ENCODE results near the gene BRI3. TPM values are rescaled to one million over a fixed set of nuclear protein-coding genes. Genes with fewer than 3 reads are reported as not detected.
"Not testable (repeated sequence)": the region's sequence is repeated elsewhere in the genome, so short reads cannot be mapped to it uniquely, and the experiment has no call there.

Gene BRI3
- total RNA-seq, 4 donors from 2014 or later = 11.2 to 36.2 (median 23.3) TPM

GRCh38 chr7:98307971-98308466 lies 26.5 kb downstream of the BRI3 start:
- no peak for TF ChIP-seq CTCF (IDR thresholded peaks at IDR 0.05)
- TF ChIP-seq POLR2A (IDR thresholded peaks at IDR 0.05) = no peak
- Histone ChIP-seq H3K9me3 (no peaks in the 10 kb centered on the region), H3K36me3 (peaks cover 0 to 92% (median 0%) of the 10 kb centered on the region in 3 donors), H3K27ac (no peak overlapping the region), H3K4me3 (no peak overlapping the region), H3K27me3 (no peaks in the 10 kb centered on the region), H3K4me1 (no peaks in the 10 kb centered on the region)
- intact Hi-C loops (cut with DNase I) = no loop called here
- 89 to 92% methylated on average over 6 to 14 of the region's 14 CpGs for WGBS, 2 donors
- DNase-seq = no peak

- Histone ChIP-seq H3K27me3 (no peaks in the 10 kb centered on the region), H3K36me3 (peaks cover 0 to 93% (median 0%) of the 10 kb centered on the region in 3 donors), H3K9me3 (no peaks in the 10 kb centered on the region), H3K4me3 (no peak overlapping the region), H3K4me1 (no peaks in the 10 kb centered on the region), H3K27ac (no peak overlapping the region)
- no peak for TF ChIP-seq CTCF (IDR thresholded peaks at IDR 0.05)
- no peak for TF ChIP-seq POLR2A (IDR thresholded peaks at IDR 0.05)
- 93 to 100% methylated on average over 4 to 5 of the region's 8 CpGs for WGBS, 2 donors
- DNase-seq = no peak
- intact Hi-C loops (cut with DNase I) = no loop called here
Observed at GRCh38 chr7:98309566-98309965, 28.1 kb downstream of the BRI3 start.

- Histone ChIP-seq H3K36me3 (peaks cover 0 to 98% (median 0%) of the 10 kb centered on the region in 3 donors), H3K27me3 (no peaks in the 10 kb centered on the region), H3K27ac (no peak overlapping the region), H3K4me1 (no peaks in the 10 kb centered on the region), H3K4me3 (no peak overlapping the region), H3K9me3 (no peaks in the 10 kb centered on the region)
- 76 to 81% methylated on average over 7 of the region's 7 CpGs for WGBS, 2 donors
- intact Hi-C loops (cut with DNase I) = no loop called here
- DNase-seq = no peak
- TF ChIP-seq POLR2A (IDR thresholded peaks at IDR 0.05) = no peak
- TF ChIP-seq CTCF (IDR thresholded peaks at IDR 0.05) = no peak
Observed at GRCh38 chr7:98312201-98312600, 30.7 kb downstream of the BRI3 start.

- intact Hi-C loops (cut with DNase I) = no loop called here
- no peak for DNase-seq
- no peak overlapping the region for H3K4me3 ChIP-seq
- peaks cover 0 to 91% (median 0%) of the 10 kb centered on the region in 3 donors for H3K36me3 ChIP-seq
- 73 to 80% methylated on average over 5 to 7 of the region's 11 CpGs for WGBS, 2 donors
- H3K9me3 ChIP-seq = no peaks in the 10 kb centered on the region
- H3K27ac ChIP-seq = no peak overlapping the region
- TF ChIP-seq CTCF (IDR thresholded peaks at IDR 0.05) = no peak
- no peak for TF ChIP-seq POLR2A (IDR thresholded peaks at IDR 0.05)
- no peaks in the 10 kb centered on the region for H3K27me3 ChIP-seq
- H3K4me1 ChIP-seq = no peaks in the 10 kb centered on the region
Observed at GRCh38 chr7:98314469-98314868, 33.0 kb downstream of the BRI3 start.

- Histone ChIP-seq H3K4me1 (no peaks in the 10 kb centered on the region), H3K27ac (no peak overlapping the region), H3K4me3 (no peak overlapping the region), H3K9me3 (no peaks in the 10 kb centered on the region), H3K27me3 (no peaks in the 10 kb centered on the region), H3K36me3 (peaks cover 0 to 86% (median 0%) of the 10 kb centered on the region in 3 donors)
- intact Hi-C loops (cut with DNase I) = no loop called here
- TF ChIP-seq POLR2A (IDR thresholded peaks at IDR 0.05) (no peak), CTCF (IDR thresholded peaks at IDR 0.05) (no peak)
- DNase-seq = no peak
- 63 to 76% methylated on average over 11 to 13 of the region's 13 CpGs for WGBS, 2 donors
Observed at GRCh38 chr7:98315318-98315993, 34.0 kb downstream of the BRI3 start.

GRCh38 chr7:98315994-98316527 lies 34.6 kb downstream of the BRI3 start:
- intact Hi-C loops (cut with DNase I); H3K4me3 ChIP-seq; H3K27ac ChIP-seq; H3K4me1 ChIP-seq; DNase-seq; H3K9me3 ChIP-seq; H3K27me3 ChIP-seq: not testable (repeated sequence)
- peaks cover 0 to 80% (median 0%) of the 10 kb centered on the region in 3 donors for H3K36me3 ChIP-seq
- 88 to 95% methylated on average over 4 of the region's 4 CpGs for WGBS, 2 donors
